SU-DHL-6 (cell line): ENCODE data around the gene PSPH.

Experiments used
- EZH2phosphoT487 ChIP-seq: fragments of 200-600 bp; sonication (generic), shearing (Covaris generic); conservative IDR thresholded peaks from 2 replicates; pipeline ENCODE4 v1.6.1; 2018; ENCODE audit warnings: mild to moderate bottlenecking, antibody characterized with exemption, low read length, moderate library complexity, mixed read lengths
- TF ChIP-seq, protein P1 (sequence below): fragments of 200-600 bp; sonication (generic); IDR thresholded peaks from one replicate; pipeline ENCODE4 v1.5.1; 2017; ENCODE audit warnings: antibody characterized with exemption, mild to moderate bottlenecking, low read length, moderate library complexity; ENCODE audit not compliant: insufficient read depth, poor library complexity, severe bottlenecking

DNA sequence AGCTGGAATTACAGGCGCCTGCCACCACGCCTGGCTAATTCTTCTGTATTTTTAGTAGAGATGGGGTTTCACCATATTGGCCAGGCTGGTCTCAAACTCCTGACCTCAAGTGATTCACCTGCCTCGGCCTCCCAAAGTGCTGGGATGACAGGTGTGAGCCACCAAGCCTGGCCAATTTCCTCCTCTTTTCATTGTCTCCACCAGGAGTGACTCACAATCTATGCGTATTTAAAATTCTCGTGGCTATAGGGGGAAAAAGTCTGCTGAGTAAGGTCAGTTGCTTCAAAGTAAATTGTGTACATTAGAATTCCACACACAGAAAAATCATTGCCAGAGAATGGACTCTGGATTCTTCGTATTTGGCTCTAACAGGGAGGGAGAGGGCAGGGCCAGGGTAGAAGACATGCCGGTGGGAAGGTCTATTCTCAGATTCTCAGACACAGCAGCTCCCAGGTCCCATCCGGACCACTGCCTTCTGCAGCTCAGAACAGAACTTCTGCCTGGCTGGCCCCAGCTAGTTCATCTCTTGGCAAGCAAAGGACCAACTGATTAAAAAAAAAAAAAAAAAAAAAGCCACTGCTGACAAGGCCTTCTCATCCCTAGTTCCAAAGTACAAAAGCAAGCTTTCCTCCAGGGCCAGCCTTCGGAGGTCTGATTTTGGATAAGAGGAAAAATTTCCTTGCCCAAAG lies 22.2 kb downstream of the PSPH start:
- TF ChIP-seq, protein P1, sequence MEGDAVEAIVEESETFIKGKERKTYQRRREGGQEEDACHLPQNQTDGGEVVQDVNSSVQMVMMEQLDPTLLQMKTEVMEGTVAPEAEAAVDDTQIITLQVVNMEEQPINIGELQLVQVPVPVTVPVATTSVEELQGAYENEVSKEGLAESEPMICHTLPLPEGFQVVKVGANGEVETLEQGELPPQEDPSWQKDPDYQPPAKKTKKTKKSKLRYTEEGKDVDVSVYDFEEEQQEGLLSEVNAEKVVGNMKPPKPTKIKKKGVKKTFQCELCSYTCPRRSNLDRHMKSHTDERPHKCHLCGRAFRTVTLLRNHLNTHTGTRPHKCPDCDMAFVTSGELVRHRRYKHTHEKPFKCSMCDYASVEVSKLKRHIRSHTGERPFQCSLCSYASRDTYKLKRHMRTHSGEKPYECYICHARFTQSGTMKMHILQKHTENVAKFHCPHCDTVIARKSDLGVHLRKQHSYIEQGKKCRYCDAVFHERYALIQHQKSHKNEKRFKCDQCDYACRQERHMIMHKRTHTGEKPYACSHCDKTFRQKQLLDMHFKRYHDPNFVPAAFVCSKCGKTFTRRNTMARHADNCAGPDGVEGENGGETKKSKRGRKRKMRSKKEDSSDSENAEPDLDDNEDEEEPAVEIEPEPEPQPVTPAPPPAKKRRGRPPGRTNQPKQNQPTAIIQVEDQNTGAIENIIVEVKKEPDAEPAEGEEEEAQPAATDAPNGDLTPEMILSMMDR: no peak
- no peak for TF ChIP-seq EZH2phosphoT487
